ENCODE results near the gene MOB2.

Gene MOB2

DNA sequence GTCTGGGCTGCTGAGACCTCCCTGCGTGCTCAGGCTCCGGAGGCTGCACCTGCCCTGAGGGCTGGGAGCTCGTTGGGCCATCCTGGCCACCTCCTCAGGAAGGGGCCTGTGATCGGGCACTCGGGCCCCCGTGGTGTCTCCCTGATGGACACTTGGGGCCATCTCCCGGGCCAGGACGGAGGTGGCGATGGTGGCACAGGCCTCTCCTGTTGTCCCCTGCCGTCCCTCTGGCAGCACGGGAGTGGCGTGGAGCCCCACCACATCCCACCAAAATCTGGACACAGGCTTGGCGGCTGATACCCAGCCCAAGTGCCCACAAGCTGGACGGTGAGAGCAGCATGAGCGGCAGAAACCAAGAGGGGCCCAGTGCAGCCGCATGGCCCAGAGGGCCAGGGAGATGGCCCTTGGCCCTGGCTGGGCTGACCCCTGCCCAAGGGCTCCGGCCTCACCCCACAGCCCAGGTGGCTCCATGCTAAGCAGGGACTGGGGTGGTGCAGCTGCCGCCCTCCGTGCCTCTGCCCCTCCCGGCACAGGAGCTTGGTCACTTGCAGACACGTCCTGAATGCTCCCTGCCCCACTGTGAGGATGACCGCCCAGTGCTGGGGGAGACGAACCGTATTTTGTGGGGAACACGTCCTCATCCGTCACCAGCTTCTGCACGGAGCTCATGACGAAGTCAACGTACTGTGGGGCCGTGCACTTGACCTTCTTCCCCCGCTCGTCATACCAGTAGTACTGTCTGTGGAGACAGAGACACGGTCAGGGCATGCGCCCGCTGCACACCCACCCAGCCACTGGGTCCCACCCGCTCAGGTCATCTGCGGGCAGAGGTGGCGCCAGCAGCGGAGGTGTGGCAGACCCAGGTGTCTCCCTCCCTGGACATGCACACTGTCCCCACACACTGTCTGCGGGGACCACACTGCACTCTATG lies 15.6 kb downstream of the MOB2 start:
- no peak for DNase-seq (ENCODE audit: low read depth in 2 of 2)

- DNase-seq (ENCODE audit: low read depth in 2 of 2), result no peak
Measured at GRCh38 chr11:1469911-1470680, 16.5 kb downstream of the MOB2 start.

- no peak for DNase-seq (ENCODE audit: low read depth in 2 of 2)
Measured at GRCh38 chr11:1469287-1469910, 17.2 kb downstream of the MOB2 start.

GRCh38 chr11:1468473-1469066 lies 18.0 kb downstream of the MOB2 start:
- no peak for DNase-seq (ENCODE audit: low read depth in 2 of 2)

DNA sequence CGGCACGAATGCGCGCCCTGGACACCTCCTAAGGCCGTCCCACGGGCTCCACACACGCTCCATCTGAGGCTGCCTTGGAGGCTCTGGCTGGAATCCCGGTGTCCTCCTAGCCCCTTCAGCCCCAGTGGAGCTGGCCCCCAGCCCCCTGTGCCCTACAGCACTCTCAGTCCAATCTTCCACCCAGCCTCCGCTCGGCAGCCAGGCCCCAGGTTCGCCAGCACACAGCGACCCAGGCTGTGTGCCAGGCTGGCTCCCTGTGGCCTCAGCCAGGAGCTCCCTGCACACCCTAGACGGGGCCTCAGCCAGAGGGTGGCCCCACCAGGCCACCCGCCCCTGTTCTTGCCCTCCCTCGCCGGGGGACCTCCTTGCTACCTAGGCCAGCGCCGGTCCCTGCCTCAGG lies 18.6 kb downstream of the MOB2 start:
- DNase-seq (ENCODE audit: low read depth in 2 of 2), result no peak

DNA sequence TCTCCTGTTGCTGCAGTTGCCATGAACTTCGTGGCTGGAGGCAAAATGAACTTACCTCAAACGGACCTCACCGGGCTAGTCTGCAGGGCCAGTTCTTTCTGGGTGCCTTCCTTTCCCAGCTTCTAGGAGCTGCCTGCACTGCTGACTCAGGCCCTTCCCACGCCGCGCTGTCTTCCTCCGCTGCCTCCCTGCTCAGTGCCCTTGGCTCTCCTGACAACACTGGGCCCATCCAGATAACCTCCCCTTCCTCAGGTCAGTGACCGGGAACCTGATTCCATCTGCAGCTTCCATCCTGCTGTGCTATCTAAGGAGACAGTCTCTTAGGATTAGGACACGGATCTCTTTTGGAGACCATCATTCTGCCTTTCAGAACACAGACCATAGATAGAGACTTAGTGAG lies 19.3 kb downstream of the MOB2 start:
- no peak for DNase-seq (ENCODE audit: low read depth in 2 of 2)

DNA sequence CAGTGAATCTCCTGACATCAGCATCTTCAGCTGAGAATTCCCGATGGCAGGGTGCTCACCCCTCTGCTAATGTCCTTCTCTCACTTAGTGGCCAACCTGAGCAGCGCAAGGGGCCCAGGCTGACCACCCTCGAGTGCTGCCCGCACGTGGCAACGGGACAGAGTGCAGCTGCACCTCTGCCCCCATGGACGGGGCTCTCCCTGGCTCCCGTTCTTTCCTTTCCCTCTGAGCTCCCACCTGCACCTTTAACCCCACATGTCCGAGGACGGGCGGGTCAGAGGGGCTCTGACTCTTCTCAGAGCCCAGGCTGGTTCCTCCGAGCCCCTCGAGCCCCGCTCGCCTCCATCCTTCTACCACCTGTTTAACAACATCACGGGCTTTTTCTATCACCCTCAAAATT lies 19.8 kb downstream of the MOB2 start:
- DNase-seq (ENCODE audit: low read depth in 2 of 2), result no peak

GRCh38 chr11:1463056-1463455 lies 23.5 kb downstream of the MOB2 start:
- DNase-seq (ENCODE audit: low read depth in 2 of 2), result no peak

DNA sequence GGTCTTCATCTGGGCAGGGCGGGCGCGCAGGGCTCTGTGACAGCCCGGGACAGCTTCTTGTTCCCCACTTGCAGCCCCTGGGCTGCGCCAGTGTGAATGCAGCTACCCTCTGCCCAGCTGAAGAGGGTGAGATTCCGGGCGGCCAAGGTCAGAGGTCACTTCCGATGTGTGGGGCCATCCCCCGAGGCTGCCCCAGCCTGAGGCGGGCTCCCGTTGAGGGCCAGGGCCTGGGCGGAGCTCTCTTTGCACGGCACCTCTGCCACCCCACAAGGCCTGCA lies 23.9 kb downstream of the MOB2 start:
- no peak for DNase-seq (ENCODE audit: low read depth in 2 of 2)

- no peak for DNase-seq (ENCODE audit: low read depth in 2 of 2)
Measured at GRCh38 chr11:1461826-1462697, 24.5 kb downstream of the MOB2 start.

DNA sequence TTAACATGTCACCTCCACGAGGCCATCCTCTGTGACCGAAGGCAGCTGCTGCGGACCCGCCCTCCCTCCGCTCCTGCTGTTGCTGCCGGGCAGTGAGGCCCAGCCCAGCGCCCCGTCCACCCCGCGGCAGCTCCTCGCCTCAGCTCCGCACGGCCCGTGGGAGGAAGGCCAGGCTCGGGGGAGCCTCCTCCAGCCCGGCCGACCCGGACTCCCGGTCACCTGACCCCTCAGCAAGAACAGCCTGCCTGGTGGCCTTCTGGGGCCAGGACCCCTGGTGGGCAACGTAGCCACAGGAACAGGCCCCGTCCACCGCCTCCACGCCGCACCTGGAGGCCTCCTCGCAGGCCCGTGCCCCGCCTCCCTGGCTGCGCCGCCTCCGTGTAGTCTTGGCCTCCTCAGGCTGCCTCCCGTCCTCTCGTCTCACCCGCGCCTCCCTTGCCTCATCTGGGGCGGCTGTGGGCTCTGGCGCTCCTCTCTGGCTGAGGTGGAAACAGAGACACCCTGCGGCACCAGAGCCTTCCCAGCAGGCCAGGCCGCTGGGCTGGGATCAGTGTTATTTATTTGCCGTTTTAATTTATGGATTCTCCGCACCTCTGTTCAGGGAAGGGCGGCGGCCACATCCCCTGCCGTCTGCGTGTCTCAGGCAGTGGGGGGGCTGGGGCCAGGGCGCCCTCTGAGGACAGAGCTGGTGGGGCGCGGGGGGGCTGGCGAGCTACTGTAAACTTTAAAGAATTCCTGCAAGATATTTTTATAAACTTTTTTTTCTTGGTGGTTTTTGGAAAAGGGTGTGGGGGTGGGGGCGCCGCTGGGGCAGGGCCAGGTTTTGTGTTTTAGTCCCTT lies 25.4 kb downstream of the MOB2 start:
- no peak for DNase-seq (ENCODE audit: low read depth in 2 of 2)

DNA sequence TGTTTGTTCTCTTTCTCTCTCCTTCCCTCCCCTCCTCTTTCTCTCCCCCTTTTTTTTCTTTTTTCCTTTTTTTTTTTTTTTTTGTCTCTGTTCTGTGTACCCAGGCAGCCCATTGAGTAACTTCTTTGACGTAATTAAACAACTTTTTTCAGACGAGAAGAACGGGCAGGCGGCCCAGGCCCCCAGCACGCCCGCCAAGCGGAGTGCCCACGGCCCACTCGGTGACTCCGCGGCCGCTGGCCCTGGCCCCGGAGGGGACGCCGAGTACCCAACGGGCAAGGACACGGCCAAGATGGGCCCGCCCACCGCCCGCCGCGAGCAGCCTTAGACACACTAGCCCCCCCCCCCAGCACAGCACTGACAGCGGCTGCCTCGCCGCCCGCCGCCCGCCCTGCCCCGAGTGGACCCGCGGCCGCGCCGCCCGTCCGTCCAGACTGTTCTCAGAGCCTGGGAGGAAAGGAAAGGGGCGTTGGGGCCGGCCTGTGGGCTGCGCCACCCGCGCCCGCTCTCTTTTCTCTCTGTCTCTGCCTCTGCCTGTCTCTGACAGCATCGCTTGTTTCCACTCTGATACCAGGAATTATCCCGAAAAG lies 26.1 kb downstream of the MOB2 start:
- DNase-seq (ENCODE audit: low read depth in 2 of 2), result no peak

DNA sequence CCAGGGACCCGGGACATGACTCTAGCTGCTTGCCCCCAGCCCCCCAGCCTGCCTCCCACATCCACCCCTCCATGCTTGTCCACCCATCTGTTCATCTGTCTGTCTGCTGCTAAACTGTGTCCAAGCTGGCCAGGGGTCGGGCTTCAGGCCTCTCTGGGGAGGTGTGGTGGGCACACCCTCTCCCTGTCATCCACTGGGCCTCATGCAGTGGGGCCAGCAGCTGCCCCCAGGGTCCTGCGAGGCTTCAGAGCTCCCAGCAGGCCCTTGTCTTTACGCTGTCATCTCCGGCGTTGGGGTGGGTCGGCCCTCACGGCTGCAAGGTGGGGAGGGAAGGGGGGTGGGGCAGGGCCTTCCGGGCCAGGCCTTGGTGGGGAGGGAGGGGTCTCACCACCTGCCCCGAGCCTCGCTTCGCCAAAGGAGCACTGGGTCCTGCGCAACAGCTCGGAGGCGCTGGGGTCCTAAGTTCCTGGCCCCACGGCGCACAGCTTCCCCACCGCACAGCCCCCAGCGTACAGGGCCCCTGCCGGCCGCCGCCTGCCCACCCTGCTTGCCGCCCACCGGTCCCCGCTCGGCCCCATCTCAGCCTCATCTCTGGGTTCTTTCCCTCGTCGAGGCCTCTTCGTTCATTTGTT lies 26.7 kb downstream of the MOB2 start:
- no peak for DNase-seq (ENCODE audit: low read depth in 2 of 2)

- DNase-seq (ENCODE audit: low read depth in 2 of 2), result no peak
Measured at GRCh38 chr11:1459219-1459575, 27.4 kb downstream of the MOB2 start.

GRCh38 chr11:1458340-1459218 lies 28.0 kb downstream of the MOB2 start:
- DNase-seq (ENCODE audit: low read depth in 2 of 2), result no peak

DNA sequence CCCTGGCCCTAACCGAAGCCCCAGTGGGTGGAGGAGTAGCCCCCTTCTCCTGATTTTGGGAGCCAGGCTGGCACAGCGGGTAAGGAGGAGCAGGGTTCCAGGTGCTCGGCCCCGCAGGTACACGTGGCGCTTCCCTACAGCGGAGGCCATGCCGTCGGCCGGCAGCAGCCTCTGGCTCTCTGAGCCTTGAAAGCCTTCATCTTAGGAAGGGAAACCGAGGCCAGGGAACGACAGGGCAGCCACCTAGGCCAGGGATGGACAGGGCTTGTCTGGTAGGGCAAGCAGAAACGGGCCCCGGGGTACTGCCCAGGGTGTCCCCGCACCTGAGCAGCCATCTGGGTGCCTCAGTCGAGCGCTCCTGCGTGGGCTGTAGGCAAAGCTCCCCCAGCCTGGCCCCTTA lies 28.7 kb downstream of the MOB2 start:
- no peak for DNase-seq (ENCODE audit: low read depth in 2 of 2)

GRCh38 chr11:1457326-1457680 lies 29.3 kb downstream of the MOB2 start:
- no peak for DNase-seq (ENCODE audit: low read depth in 2 of 2)

- no peak for DNase-seq (ENCODE audit: low read depth in 2 of 2)
Measured at GRCh38 chr11:1456596-1457325, 29.8 kb downstream of the MOB2 start.

Data from stimulated activated CD8-positive, alpha-beta memory T cell treated with anti-CD3 and anti-CD28 coated beads, Interleukin-2, amount 100 ng/mL, for 1 hour (primary cell).